Measurements from ENCODE around the gene LGALS3BP. TPM values are rescaled to one million over a fixed set of nuclear protein-coding genes. Genes with fewer than 3 reads are reported as not detected.

The LGALS3BP gene
- total RNA-seq, 1 donor from 2014 or later, result 499 TPM

DNA sequence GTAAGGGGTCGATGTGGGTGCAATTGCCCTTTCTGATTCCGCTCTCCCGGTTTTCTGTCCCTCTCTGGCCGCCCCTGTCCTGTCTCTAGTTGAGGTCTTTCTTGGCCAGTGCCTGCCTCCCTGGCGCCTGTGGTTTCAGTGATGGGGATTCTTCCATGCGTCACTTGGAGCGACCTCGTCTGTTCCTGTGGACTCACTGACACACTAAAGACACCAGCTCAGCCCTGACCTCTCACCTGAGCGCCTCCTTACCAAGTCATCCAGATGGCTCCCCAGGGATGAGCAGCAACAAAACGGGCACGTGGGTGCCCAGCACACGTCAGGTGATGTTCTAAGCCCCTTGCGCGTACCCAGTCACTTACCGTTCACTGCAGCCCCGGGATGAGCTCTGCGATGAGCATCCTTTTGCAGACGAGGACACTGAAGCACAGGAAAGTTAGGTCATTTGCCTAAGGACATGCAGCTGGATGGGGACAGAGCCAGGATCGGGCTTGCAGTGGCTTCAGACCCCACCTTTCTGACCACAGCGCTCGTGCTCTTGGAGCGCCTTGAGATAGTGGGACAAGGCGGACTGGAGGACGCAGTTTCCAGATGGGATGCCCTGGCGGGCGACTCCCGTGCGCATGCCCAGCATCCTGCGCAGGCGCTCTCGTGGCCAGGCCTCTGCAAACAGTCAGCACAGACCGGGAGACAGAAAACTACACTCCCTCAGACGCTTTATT, 11.5 kb upstream of the LGALS3BP start:
- no peak for ATAC-seq (ENCODE audit: poor library complexity)
- intact Hi-C loops (cut with DNase I), result no loop called here
- DNase-seq, result no peak

DNA sequence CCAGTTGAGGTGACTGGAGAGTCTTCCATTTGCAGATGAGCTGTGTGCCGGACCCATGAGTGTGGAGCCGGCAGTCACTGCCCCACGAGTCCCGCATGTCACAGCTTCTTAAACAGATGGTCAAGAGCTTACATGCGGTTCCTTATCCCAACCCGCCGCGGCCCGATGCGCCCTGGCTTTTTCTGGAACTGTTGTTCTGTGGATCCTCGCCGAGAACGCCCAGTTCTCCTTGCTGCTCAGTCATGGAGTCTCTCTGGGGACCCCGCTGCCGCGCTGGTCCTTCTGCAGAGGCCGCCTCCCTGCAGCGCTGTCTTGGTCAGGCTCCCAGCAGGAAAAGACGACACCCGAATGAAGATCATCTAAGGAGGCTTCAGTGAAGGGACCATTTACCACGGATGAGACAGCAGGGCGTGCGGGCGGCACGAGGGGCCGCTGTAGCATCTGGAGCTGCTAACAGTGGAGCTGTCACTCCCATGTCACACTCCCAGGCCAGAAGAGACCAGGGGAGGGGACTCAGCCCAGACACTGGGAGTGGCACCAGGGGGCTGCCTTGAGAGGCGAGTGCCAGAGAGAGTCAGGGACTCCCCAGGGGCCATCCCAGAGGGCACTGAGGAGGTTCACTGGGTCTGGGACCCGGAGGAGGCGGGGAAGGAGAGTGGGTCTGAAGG, 10.8 kb upstream of the LGALS3BP start:
- DNase-seq (peak; percentile 57), ATAC-seq (ENCODE audit: poor library complexity) (no peak)
- intact Hi-C loops (cut with DNase I), result no loop called here

DNA sequence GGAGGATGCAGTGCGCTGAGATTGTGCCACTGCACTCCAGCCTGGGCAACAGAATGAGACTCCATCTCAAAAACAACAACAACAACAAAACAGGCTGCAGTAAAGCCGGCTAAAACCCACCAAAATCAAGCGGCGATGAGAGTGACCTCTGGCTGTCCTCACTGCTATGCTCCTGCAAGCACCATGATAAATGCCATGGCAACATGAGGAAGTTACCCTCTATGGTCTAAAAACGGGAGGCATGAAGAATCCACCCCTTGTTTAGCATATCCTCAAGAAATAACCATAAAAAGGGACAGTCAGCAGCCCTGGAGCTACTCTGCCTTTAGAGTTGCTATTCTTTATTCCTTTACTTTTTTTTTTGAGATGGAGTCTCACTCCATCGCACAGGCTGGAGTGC, 8.4 kb upstream of the LGALS3BP start:
- ATAC-seq (ENCODE audit: poor library complexity) (peak; percentile 16), DNase-seq (no peak)
- intact Hi-C loops (cut with DNase I), result no loop called here

DNA sequence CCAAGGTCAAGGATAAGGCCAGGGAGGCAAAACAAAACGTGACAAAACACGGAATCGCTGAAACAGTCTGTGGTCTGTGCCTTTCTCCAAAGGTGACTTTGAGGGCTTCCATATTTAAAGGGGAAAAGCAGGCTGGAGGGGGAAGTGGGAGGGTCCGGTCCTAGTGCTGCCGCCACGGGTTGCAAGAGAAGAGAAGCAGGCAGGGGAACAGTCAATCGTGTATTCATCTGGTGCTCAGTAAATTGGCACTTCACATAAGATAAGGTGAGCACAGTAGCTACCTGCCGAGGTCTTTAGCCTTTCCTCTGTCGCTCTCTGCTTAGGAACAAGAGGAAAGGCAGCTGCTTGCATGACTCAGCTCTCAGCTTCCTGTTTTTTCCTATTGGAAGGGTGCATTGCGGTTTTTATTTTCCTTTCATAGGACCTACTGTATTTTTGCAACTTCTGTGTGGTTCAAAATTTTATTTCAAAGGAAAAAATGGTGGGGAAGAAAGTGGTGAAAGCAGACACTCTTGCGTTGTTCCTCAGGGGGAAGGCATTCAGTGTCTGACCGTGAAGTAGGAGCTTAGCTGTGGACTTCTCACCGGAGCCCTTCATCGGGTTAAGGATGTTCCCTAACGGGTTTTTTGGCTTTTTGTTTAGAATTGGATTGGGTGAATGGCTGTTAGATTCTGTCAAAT, 7.1 kb upstream of the LGALS3BP start:
- ATAC-seq (ENCODE audit: poor library complexity) (peak; percentile 62), DNase-seq (peak; percentile 50)
- intact Hi-C loops (cut with DNase I), result no loop called here

DNA sequence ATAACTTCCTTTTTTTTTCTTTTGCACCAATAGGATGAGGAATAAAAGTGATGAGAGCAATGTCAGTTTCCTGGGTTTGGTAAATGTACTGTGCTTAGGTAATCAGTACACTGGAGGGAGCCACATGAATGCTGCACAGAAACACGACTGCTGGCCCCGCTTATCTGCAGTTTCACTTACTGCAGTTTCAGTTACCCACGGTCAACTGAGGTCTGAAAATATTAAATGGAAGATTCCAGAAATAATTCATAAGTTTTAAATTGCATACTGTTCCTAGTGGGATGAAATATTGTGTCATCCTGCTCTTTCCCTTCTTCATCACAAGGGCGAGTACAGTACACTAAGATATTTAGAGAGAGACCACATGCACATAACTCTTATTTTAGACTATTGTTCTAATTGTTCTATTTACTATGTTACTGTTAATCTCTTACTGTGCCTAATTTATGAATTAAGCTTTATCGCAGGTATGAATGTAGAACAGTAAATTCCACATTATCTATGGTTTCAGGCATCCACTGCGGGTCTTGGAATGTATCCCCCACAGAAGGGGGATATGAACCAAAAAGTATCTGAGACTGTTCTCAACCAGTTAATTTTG, 6.4 kb upstream of the LGALS3BP start:
- intact Hi-C loops (cut with DNase I), result no loop called here
- ATAC-seq (ENCODE audit: poor library complexity), result peak; percentile 81

DNA sequence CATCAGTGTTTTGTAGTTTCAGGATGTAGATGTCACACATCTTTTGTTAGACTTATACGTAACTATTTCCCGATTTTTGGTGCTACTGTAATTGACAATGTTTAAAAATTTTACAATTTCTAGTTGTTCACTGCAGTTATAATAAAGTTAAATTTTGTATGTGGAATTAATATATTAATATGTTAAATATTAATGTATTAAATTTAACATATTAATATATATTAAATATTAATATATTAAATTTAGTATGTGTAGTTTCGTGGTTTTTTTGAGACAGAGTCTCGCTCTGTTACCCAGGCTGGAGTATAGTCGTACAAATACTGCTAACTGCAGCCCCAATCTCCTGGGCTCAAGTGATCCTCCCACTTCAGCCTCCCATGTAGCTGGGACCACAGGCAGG, 5.7 kb upstream of the LGALS3BP start:
- intact Hi-C loops (cut with DNase I), result no loop called here
- ATAC-seq (ENCODE audit: poor library complexity) (no peak), DNase-seq (no peak)

More for the DNA sequence above, 6.4 kb upstream of the LGALS3BP start:
- DNase-seq, result no peak

DNA sequence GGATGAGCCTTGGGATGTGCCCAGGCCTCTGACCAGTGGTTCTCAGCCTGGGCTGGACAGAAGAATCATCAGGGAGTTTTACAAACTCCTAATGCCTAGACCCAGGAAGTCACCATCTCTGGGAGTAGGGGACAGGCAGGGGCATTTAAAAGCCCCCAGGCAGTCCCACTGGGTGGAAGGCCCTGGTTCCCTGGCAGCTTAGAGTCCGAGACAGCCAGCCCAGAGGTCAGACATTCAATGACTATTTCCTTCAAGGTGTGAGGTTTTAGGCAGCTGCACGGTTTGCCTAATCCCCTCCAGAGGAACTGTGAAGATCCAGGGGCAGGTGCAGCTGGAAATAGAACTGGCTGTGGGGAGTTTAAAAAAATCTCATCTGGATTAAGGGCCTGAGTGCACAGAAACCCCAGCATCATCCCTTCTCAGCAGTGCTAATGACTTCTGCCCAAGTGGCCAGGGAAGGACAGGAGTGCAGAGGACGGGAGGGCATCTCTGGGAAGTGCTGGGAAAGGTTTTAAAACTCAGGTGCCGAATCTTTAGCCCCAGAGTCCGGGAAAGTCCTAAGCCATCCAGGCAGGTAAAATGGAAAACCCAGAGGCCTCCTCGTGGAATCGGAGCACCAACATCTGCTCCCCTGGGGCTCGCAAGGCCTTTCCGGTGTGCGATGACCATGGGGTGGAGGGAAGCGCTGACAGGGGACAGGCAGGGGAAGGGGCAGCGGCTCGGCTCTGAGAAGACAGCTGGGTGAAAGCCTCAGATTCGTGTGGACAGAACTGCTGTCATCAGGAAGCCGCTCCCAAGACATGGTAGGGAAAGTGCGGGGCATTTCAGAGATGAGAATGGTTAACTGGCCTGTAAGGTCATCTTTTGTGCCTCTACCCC, 1.5 kb upstream of the LGALS3BP start:
- no peak for DNase-seq
- intact Hi-C loops (cut with DNase I), result no loop called here
- no peak for ATAC-seq (ENCODE audit: poor library complexity)

DNA sequence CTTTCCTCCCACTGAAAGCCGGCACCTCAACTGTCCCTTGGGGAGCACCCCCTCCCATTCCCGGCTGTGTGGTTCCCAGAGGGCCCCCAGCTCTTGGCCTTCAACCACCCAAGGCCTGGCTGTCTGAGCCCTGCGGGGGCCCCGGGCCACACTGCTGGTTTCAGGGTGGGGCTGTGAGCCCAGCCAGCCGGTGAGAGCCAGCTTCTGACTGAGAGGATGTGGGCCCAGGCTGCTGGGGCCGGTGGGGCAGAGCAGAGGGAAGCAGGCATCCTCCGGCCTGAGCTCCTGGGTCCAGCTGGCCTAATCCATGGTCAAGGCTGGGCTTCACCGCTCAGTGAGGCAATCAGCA, 875 bp upstream of the LGALS3BP start:
- ATAC-seq (ENCODE audit: poor library complexity), result no peak
- no peak for DNase-seq
- intact Hi-C loops (cut with DNase I), result no loop called here

DNA sequence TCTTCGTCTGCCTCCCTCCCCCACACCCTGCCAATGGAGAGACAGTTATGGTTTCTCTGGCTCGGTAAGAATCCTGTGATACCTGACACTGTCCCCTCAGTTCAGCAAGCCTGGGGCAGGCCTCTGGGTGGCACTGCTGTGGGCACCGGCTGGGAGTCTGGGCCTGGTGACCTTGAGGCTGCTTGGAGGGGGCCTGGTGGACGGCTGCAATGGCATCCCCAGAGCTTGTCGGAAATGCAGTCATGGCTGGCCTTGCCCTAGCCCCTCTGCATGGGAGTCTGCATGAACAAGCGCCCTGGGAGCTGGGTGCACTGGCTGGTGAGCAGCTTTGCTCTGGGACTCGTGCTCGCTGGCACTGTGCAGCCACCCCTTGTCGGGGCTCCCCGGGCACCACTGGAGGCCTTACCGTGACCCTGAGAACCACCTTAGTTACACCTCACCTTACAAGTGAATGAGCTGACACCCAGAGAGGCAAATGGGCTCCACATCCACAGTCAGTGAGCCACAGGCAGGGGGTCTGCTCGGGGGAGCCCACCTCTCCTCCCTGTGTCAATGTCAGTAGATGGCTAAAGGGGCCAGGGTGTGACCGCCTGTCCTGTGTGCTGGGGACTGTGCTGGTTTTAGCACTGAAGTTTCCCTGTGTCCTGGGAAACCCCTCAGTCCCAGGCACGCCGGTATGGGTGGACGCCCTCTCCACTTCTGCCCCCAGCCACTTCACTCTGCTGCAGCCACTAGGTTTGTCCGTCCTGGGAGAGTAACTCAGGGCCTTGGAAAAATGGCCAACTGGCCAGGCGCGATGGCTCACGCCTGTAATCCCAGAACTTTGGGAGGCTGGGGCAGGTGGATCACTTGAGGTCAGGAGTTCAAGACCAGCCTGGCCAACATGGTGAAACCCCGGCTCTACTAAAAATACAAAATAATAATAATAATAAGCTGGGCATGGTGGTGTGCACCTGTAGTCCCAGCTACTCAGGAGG, 1.4 kb downstream of the LGALS3BP start:
- intact Hi-C loops (cut with DNase I), result no loop called here
- DNase-seq, result peak; percentile 68

DNA sequence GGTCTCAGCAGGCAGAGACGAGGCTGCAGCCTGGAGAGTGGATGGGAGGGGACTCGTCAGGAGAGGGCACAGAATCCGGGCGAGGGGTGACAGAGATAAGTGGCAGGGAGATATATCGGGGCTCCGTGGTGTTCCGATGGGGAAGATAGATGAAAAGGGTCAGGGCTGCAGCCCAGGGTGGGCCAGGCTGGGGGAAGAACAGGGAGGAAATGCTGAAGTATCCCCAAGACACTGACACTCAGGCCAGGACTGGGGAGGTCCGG, 2.1 kb downstream of the LGALS3BP start:
- intact Hi-C loops (cut with DNase I), result no loop called here
- no peak for DNase-seq
- ATAC-seq (ENCODE audit: poor library complexity), result no peak

More for the DNA sequence above, 1.4 kb downstream of the LGALS3BP start:
- ATAC-seq (ENCODE audit: poor library complexity), result peak; percentile 67

DNA sequence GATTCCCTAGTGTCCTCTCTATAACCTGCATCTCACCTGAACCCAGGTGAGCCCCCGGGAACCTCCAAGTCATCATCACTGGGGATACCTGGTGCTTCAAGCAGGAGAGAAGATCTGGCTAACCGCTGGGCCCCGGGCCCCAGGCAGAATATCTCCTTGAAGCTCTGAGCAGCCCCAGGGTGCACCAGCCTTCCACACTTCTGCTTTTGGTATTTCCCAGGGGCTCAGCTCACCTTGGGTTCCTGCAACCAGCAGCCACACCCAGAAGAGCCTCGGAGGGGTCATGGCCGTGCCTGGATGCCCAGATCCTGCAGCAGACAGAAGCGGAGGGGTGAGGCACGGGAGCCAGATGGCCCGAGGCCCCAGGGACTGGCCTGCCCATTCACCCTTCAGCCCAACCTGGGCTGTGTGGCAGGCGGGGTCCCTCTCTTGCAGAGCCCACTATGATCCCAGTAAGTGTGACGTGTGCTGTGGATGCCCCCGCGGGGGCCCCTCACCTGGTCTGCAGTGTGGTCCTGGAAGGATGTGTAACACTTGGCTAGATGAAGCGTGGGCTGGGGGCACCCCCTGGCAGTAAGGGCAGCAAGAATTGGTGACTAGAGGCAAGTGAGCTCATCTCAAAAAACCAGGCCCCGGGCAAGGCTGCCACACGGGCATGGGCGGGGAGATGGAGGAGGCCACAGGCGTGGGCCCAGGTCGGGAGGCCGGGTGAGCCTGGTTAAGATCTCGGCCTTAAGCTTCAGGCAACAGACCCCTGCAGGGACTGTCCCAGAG, 2.6 kb downstream of the LGALS3BP start:
- intact Hi-C loops (cut with DNase I), result no loop called here
- DNase-seq (no peak), ATAC-seq (ENCODE audit: poor library complexity) (no peak)

DNA sequence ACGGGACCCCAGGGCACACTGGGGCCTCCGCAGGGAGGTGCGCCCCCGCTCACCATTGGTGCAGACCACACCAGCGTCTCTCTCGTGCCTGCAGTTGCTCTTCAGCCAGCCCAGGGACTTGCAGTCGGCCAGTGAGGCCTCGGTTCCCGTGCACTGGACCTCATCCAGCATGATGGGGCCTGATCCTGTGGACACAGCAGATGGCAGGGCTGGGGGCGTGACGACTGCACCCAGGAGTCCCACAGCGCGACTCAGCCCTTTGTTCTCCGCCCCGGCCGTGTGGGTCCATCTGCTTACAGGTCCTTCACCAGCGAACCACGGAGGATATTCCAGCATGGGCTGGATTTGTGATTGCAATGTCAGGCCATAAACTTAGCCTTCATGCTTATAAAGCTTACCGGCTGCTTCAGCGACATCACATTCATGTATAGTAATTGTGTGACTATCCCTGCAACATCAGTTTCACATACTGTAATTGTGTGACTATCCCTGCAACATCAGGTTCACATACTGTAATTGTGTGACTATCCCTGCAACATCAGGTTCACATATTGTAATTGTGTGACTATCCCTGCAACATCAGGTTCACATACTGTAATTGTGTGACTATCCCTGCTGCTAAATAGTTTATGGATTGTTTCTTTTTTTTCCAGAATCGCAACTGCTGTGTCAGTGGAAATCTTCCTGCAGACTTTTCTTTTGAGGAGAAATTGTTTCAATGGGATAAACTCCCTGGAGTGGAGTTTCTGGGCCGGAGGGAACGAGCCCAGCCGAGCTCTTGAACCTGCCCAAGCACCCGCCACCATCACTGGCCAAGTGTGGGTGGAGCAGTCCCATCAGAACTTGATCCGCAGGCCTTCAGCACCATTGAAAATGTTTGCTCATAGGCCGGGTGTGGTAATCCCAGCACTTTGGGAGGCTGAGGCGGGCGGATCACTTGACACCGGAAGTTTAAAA, 4.8 kb downstream of the LGALS3BP start:
- ATAC-seq (ENCODE audit: poor library complexity) (peak; percentile 34), DNase-seq (peak; percentile 81)
- intact Hi-C loops (cut with DNase I), result no loop called here

DNA sequence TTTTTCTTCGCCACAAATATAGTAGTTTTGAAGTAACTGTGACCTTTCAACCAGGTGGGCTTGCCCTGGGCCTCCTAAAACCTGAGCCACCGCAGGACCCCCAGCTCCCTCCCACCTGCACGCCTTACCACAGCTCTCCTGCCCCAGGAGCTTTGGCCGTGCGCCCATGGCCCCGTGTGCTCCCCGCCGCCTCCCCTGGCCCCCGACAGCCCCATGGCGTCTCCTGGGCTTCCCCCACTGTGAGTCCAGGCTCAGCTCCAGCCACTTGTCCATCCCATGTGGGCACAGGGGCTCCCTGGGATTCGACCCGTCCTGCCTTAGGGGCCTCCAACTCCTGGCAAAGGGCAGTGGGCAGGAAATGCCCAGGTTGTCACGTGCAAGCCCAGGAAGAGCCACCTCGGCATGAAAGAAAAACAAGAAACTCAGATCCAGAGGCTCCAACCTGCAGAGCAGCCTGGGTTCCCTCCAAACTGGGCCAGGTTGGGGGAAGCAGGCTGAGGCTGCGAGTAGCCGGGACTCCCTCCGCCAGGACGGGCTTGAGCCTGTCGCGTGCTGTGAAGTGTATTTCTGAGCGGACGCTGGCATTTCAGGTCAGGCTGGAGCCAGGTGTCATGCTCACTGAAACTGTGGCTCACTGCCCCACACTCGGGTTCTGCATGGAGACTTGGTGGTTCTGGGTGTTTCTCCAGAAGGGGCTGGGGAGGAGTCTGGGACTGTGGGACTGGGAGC, 5.8 kb downstream of the LGALS3BP start:
- intact Hi-C loops (cut with DNase I), result no loop called here
- DNase-seq, result peak; percentile 29

DNA sequence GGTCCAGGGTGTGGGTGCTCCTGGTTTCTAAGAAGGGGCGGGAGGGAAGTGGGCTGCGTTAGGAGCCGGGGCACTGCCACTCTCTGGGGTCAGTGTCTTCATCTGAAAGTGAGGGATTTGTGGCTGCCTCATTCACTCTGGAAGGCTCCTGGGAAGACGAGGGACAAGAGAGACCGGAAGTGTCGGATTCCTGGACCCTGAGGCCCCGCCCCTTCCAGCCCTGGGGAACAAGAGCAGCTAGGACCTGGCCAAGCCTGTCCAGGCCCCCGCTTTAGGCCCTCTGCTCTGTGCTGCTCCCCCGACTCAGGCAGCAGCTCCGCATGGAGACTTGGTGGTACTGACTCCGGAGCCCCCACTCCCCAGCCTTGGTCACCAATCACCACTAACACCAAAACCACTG, 6.5 kb downstream of the LGALS3BP start:
- DNase-seq (no peak), ATAC-seq (ENCODE audit: poor library complexity) (no peak)
- intact Hi-C loops (cut with DNase I), result no loop called here

More for the DNA sequence above, 5.8 kb downstream of the LGALS3BP start:
- ATAC-seq (ENCODE audit: poor library complexity), result no peak

DNA sequence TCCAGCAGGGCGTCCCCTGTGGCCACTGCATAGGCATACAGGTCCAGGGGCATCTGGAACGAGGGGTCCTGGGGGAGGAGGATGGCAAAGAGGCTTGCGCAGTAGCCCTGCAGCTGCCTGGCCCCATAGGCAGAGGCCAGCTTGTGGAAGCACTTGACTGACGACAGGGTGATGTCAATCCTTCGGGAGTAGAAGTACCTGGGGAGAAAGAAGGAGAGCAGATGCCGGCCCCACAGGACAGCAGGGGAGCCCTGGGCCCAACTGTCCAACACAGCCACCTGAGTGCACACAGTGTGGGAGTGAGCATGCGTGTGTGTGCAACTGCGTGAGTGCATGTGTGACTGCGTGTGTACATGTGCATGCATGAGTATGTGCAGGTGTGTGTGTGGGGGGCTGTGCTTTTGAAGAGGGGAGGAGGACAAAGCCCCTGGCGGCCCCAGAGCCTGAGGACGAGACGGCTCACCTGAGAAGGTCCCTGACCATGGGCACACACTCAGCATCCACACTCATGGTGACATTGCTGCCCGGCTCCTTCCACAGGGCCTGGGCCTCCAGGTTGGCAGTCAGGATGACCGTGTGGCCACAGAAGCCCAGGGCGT, 7.1 kb downstream of the LGALS3BP start:
- DNase-seq (no peak), ATAC-seq (ENCODE audit: poor library complexity) (no peak)
- intact Hi-C loops (cut with DNase I), result no loop called here
